GM23338 (cell line): Measurements from ENCODE around the gene THAP8. TPM values are rescaled to one million over a fixed set of nuclear protein-coding genes. Genes with fewer than 3 reads are reported as not detected.

Source experiments
- ATAC-seq: fragments of 200-7000 bp; cut with Tn5 transposase; 3 replicates; pipeline ENCODE4 v1.9.1; 2020
- DNase-seq: peaks from one replicate; pipeline ENCODE4 v3.0.0-alpha.2; 2015; ENCODE audit warnings: low spot score
- H2AFZ ChIP-seq: fragments of 200-600 bp; sonication (generic); 2 replicates; pipeline ENCODE4 v1.8.0; 2016; ENCODE audit warnings: antibody characterized with exemption, mild to moderate bottlenecking, moderate library complexity
- H3F3A ChIP-seq: fragments of 200-600 bp; sonication (generic); replicated peaks from 2 replicates; pipeline ENCODE4 v1.8.0; 2017; ENCODE audit warnings: antibody characterized with exemption, mixed run types, low read depth
- H3K27ac ChIP-seq: fragments of 200-600 bp; sonication (generic); 2 replicates; pipeline ENCODE4 v1.6.1; 2016; ENCODE audit warnings: low read depth
- H3K27me3 ChIP-seq: fragments of 200-600 bp; sonication (generic); 2 replicates; pipeline ENCODE4 v1.8.0; 2016; ENCODE audit warnings: mild to moderate bottlenecking, mixed run types, moderate library complexity; ENCODE audit not compliant: insufficient read depth
- H3K36me3 ChIP-seq: fragments of 200-600 bp; sonication (generic); 2 replicates; pipeline ENCODE4 v1.8.0; 2016; ENCODE audit warnings: mild to moderate bottlenecking; ENCODE audit not compliant: insufficient read depth
- H3K4me1 ChIP-seq: fragments of 200-600 bp; sonication (generic); 2 replicates; pipeline ENCODE4 v1.8.0; 2016; ENCODE audit warnings: mild to moderate bottlenecking, moderate library complexity; ENCODE audit not compliant: insufficient read depth
- H3K4me2 ChIP-seq: fragments of 200-600 bp; sonication (generic); 2 replicates; pipeline ENCODE4 v1.7.1; 2017; ENCODE audit warnings: mixed run types
- H3K4me3 ChIP-seq: fragments of 200-600 bp; sonication (generic); 2 replicates; pipeline ENCODE4 v1.6.1; 2016; ENCODE audit warnings: mixed run types
- H3K79me2 ChIP-seq: fragments of 200-600 bp; sonication (generic); replicated peaks from 2 replicates; pipeline ENCODE4 v1.8.0; 2017; ENCODE audit warnings: mild to moderate bottlenecking; ENCODE audit not compliant: insufficient read depth
- H3K9me2 ChIP-seq: fragments of 200-600 bp; sonication (generic); 2 replicates; pipeline ENCODE4 v1.8.0; 2017; ENCODE audit not compliant: insufficient read depth
- H4K20me1 ChIP-seq: fragments of 200-600 bp; sonication (generic); replicated peaks from 2 replicates; pipeline ENCODE4 v1.8.0; 2017; ENCODE audit warnings: mild to moderate bottlenecking; ENCODE audit not compliant: insufficient read depth
- H3K27ac Mint-ChIP-seq: 2 replicates; pipeline ENCODE4 v1.8.0; 2020; ENCODE audit warnings: inconsistent platforms, mild to moderate bottlenecking, moderate library complexity, mixed read lengths
- H3K27me3 Mint-ChIP-seq: 3 replicates; pipeline ENCODE4 v1.8.0; 2022; ENCODE audit warnings: low read depth, mild to moderate bottlenecking, moderate library complexity, mixed read lengths, inconsistent platforms; ENCODE audit not compliant: insufficient read depth, poor library complexity
- H3K36me3 Mint-ChIP-seq: 3 replicates; pipeline ENCODE4 v1.8.0; 2021; ENCODE audit warnings: low read depth, mild to moderate bottlenecking, inconsistent platforms, moderate library complexity, mixed read lengths
- H3K4me1 Mint-ChIP-seq: 3 replicates; pipeline ENCODE4 v1.8.0; 2020; ENCODE audit warnings: mild to moderate bottlenecking, inconsistent platforms, mixed read lengths
- H3K4me3 Mint-ChIP-seq: 3 replicates; pipeline ENCODE4 v1.8.0; 2021; ENCODE audit warnings: moderate library complexity, mild to moderate bottlenecking, inconsistent platforms, mixed read lengths
- H3K9me3 Mint-ChIP-seq: 3 replicates; pipeline ENCODE4 v1.8.0; 2020; ENCODE audit warnings: moderate library complexity, mild to moderate bottlenecking, inconsistent platforms, mixed read lengths
- CREB1 ChIP-seq: fragments of 250-450 bp; sonication (Bioruptor Pico); IDR thresholded peaks from 2 replicates; pipeline ENCODE4 v1.5.0; 2020; ENCODE audit warnings: low read depth, mild to moderate bottlenecking, moderate library complexity
- EZH2 ChIP-seq: fragments of 200-600 bp; sonication (generic); IDR thresholded peaks from one replicate; pipeline ENCODE4 v1.8.0; 2017; ENCODE audit warnings: antibody characterized with exemption, mild to moderate bottlenecking, low read depth; ENCODE audit not compliant: unreplicated experiment
- ZNF331 ChIP-seq: fragments of 250-450 bp; sonication (Bioruptor Pico); IDR thresholded peaks from 2 replicates; pipeline ENCODE4 v1.5.0; 2020; ENCODE audit warnings: low read depth, mild to moderate bottlenecking, moderate library complexity
- polyA plus RNA-seq: library from polyadenylated mRNA; unstranded; fragments of >200 nt; fragmentation: Nextera tagmentation; extraction: Ambion mirVana; gene quantifications from 2 replicates; pipeline ENCODE4 v1.2.1, GENCODE V29; 2016
- total RNA-seq: library from RNA; depleted of rRNA; stranded (reverse); fragments of >200 nt; shearing (Covaris generic); gene quantifications from 2 replicates; pipeline ENCODE4 v1.2.3, GENCODE V29; 2014
- TF ChIP-seq, protein P1 (sequence below), 2 experiments: fragments of 200-600 bp in 1 of 2; sonication (generic) in 1 of 2; conservative IDR thresholded peaks; 2 replicates each; pipeline versions ENCODE4 v1.5.1 to v1.6.1; 2016 to 2017; ENCODE audit warnings: antibody characterized with exemption in 2 of 2, low read depth in 2 of 2, mild to moderate bottlenecking in 2 of 2, moderate library complexity in 1 of 2
- TF ChIP-seq, protein P2 (sequence below): IDR thresholded peaks from one replicate; pipeline ENCODE4 v1.6.1; 2018; ENCODE audit warnings: antibody characterized with exemption; ENCODE audit not compliant: unreplicated experiment

Gene THAP8
- total and polyA plus RNA-seq, 2 experiments from 2014 or later = 12.7 to 13.7 TPM

DNA sequence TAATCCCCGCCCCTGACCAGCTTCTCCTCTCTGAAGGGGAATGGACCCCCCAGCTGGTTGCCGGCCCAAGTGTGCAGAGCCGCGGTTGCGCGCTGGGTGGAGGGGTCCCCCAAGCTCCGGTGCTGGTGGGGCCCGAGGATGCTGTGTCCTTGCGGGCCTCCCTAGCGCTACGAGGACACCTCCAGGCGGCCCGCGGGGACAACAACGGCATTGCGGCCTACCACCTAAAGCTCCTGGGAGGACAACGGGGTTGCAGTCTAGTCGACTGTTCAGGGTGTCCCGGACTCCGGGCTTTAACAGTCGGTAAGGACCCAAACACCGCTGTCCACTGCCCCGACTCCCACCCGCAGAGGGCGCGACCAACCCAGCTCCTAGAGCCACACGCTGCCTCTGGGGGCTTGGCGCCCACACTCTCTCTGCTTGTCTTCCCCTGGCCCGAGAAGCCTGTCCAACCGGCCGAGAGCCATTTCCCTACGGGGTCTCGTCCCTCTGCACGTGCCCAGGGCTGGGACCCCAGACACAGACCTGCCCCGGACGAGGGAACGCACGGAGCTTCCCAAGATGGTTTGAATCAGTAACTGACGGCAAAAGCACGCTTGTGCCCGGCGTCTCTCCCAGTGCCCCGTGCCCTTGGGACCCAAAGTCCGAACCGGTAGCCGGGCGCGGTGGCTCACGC lies 60.0 kb downstream of the THAP8 start:
- no peaks in the 10 kb centered on the region; the same call in 2 of the 3 replicates for H3K9me3 Mint-ChIP-seq
- peak overlapping the region; percentile 51; the same call in 1 of the 2 replicates for H3K4me2 ChIP-seq
- H3K27ac ChIP-seq = no peak overlapping the region
- TF ChIP-seq ZNF331 (CRISPR knock-in tag) = no peak
- TF ChIP-seq, protein P1, sequence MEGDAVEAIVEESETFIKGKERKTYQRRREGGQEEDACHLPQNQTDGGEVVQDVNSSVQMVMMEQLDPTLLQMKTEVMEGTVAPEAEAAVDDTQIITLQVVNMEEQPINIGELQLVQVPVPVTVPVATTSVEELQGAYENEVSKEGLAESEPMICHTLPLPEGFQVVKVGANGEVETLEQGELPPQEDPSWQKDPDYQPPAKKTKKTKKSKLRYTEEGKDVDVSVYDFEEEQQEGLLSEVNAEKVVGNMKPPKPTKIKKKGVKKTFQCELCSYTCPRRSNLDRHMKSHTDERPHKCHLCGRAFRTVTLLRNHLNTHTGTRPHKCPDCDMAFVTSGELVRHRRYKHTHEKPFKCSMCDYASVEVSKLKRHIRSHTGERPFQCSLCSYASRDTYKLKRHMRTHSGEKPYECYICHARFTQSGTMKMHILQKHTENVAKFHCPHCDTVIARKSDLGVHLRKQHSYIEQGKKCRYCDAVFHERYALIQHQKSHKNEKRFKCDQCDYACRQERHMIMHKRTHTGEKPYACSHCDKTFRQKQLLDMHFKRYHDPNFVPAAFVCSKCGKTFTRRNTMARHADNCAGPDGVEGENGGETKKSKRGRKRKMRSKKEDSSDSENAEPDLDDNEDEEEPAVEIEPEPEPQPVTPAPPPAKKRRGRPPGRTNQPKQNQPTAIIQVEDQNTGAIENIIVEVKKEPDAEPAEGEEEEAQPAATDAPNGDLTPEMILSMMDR (conservative IDR thresholded peaks at IDR 0.05; ENCODE audit: low read depth in 2 of 2) = peak; percentile 40 to 70; a peak in 3 of 4 replicates
- H3K4me3 Mint-ChIP-seq = peak overlapping the region; percentile 58
- DNase-seq = peak; percentile 85
- H2AFZ ChIP-seq = 0 out of 2 replicates have a peak overlapping the region, but pooled peaks have one; percentile 56
- H3K9me2 ChIP-seq = no peaks in the 10 kb centered on the region
- no peaks in the 10 kb centered on the region for H3K27me3 ChIP-seq
- 0 out of 2 replicates have a peak, but pooled peaks cover 6% of the 10 kb centered on the region for H3F3A ChIP-seq
- peak; percentile 50 for ATAC-seq
- peaks cover 14% of the 10 kb centered on the region; the same call in 2 of the 3 replicates for H3K4me1 Mint-ChIP-seq
- H3K4me3 ChIP-seq = peak overlapping the region; percentile 28; the same call in 1 of the 2 replicates
- H4K20me1 ChIP-seq = peaks cover 9% of the 10 kb centered on the region
- peaks cover 7% of the 10 kb centered on the region for H3K27me3 Mint-ChIP-seq
- H3K79me2 ChIP-seq = peaks cover 13% of the 10 kb centered on the region; the same call in 1 of the 2 replicates
- no peaks in the 10 kb centered on the region for H3K36me3 ChIP-seq
- H3K4me1 ChIP-seq = peaks cover 9% of the 10 kb centered on the region; the same call in 1 of the 2 replicates
- H3K36me3 Mint-ChIP-seq = peaks cover 5% of the 10 kb centered on the region; the same call in 1 of the 3 replicates
- peak overlapping the region; percentile 52; the same call in 1 of the 2 replicates for H3K27ac Mint-ChIP-seq

DNA sequence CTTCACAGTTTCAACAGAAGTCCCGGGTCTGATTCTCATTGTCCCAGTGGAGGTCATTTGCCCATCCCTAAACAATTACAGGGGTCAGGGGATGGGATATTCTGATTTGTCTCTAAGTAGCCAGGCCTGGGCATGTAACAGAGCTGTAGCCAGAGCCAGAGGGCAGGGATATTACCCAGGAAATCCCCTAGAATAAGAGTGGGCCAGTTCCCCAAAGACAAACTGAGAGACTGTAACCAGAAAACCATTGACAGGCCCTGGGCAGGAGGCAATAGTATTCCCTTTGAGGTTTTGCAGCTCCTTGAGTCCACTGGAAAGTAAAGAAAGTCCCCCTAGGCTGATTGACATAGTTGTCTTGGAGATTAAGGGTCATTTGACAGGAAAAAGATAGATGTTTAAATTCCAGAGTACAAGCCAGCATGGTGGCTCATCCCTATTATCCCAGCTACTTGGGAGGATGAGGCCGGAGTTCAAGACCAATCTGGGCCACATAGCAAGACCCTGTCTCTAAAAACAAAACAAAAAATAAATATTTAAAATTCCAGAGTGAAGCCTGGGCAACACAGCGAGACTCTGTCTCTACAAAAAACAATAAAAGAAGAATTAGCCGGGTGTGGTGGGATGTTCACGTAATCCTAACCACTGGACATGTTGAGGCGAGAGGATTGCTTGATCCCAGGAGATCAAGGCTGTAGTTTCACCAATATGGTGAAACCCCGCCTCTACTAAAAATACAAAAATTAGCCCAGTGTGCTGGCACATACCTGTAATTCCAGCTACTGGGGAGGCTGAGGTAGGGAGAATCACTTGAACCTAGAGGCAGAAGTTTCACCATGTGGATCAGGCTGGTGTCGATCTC lies 60.9 kb downstream of the THAP8 start:
- Histone ChIP-seq H3K27ac (no peak overlapping the region), H2AFZ (no peak overlapping the region), H3K79me2 (peaks cover 13% of the 10 kb centered on the region; the same call in 1 of the 2 replicates), H3K4me2 (no peak overlapping the region), H3K4me1 (peaks cover 9% of the 10 kb centered on the region; the same call in 1 of the 2 replicates), H3K27me3 (no peaks in the 10 kb centered on the region), H3K4me3 (no peak overlapping the region), H3F3A (0 out of 2 replicates have a peak, but pooled peaks cover 6% of the 10 kb centered on the region), H3K9me2 (no peaks in the 10 kb centered on the region), H3K36me3 (no peaks in the 10 kb centered on the region), H4K20me1 (peaks cover 9% of the 10 kb centered on the region)
- Mint-ChIP-seq H3K27me3 (peaks cover 7% of the 10 kb centered on the region), H3K4me3 (no peak overlapping the region), H3K36me3 (peaks cover 5% of the 10 kb centered on the region; the same call in 1 of the 3 replicates), H3K4me1 (peaks cover 14% of the 10 kb centered on the region; the same call in 2 of the 3 replicates), H3K27ac (no peak overlapping the region), H3K9me3 (no peaks in the 10 kb centered on the region; the same call in 2 of the 3 replicates)
- no peak for TF ChIP-seq CREB1 (CRISPR knock-in tag)
- no peak for TF ChIP-seq EZH2
- TF ChIP-seq, protein P2, sequence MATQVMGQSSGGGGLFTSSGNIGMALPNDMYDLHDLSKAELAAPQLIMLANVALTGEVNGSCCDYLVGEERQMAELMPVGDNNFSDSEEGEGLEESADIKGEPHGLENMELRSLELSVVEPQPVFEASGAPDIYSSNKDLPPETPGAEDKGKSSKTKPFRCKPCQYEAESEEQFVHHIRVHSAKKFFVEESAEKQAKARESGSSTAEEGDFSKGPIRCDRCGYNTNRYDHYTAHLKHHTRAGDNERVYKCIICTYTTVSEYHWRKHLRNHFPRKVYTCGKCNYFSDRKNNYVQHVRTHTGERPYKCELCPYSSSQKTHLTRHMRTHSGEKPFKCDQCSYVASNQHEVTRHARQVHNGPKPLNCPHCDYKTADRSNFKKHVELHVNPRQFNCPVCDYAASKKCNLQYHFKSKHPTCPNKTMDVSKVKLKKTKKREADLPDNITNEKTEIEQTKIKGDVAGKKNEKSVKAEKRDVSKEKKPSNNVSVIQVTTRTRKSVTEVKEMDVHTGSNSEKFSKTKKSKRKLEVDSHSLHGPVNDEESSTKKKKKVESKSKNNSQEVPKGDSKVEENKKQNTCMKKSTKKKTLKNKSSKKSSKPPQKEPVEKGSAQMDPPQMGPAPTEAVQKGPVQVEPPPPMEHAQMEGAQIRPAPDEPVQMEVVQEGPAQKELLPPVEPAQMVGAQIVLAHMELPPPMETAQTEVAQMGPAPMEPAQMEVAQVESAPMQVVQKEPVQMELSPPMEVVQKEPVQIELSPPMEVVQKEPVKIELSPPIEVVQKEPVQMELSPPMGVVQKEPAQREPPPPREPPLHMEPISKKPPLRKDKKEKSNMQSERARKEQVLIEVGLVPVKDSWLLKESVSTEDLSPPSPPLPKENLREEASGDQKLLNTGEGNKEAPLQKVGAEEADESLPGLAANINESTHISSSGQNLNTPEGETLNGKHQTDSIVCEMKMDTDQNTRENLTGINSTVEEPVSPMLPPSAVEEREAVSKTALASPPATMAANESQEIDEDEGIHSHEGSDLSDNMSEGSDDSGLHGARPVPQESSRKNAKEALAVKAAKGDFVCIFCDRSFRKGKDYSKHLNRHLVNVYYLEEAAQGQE = no peak
- ATAC-seq (no peak), DNase-seq (no peak)
